AML-193 (cell line): Measurements from ENCODE around the gene UBE2J2.
A peak's percentile ranks its signal among the peaks of the same experiment; 100 is the strongest.

ENCODE experiments used
- DNase-seq, 2 experiments: peaks; one replicate each; lab custom pipeline; 2025; lab: John Stamatoyannopoulos, UW

Gene UBE2J2

GRCh38 chr1:1226566-1227362, 46.9 kb downstream of the UBE2J2 start:
- DNase-seq: no peak

DNA sequence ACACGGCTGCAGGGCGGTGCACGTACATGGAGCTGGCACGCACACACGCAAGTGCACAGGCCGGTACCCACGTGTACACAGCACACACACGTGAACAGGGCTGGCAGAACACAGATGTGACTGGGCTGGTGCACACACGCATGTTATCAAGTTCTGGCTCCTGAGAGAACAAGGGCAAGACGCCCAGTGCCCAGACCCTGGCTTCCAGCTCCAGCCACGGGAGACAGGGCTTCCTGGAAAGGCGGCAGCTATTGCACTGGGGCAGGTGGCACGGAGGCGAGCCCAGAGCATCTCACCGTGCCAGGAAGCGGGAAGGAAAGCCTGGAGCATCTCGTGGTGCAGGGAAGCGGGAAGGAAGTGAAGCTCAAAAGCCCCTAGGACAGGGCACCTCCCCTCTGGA, 47.7 kb downstream of the UBE2J2 start:
- DNase-seq: no peak

GRCh38 chr1:1225238-1225845, 48.3 kb downstream of the UBE2J2 start:
- DNase-seq: no peak

DNA sequence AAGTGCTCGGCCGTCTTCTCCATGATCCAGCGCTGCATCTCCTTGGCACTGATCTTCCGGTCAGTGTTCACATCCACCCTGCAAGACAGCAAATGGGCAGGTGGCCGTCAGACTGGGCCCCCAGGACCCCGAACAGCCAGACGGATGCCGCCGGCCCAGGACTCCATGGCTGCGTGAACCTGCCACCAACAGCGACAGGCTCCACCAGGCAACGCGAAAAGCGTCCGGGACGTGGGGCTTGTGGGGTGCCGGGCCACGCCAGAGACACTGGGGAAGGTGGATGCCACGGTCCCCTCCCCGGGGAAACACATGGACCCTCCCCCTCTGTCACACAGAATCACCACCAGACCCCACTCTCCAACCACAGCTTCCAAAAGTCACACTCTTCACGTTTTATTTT, 49.8 kb downstream of the UBE2J2 start:
- DNase-seq: no peak

DNA sequence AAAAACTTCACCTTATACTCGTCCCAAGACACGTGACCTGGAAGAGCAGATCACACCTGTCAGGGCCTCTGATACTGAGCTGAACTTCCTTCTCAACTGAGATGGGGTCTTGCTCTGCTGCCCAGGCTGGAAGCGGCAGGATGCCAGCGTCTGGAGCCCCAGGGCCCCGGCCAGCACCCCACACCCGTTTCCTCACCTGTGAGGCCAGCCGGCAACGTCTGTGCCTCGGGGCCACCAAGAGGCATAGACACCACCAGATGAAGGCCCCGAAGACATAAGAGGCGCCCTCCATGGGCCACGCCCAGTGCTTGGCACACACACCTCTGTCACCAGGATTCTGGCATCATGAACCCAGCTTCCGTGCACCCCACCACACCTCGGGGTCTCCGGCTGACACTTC, 50.3 kb downstream of the UBE2J2 start:
- DNase-seq: no peak

GRCh38 chr1:1222575-1223225, 51.0 kb downstream of the UBE2J2 start:
- no peak for DNase-seq

- DNase-seq: no peak
Measured at GRCh38 chr1:1221887-1222574, 51.6 kb downstream of the UBE2J2 start.

GRCh38 chr1:1220197-1220596, 53.5 kb downstream of the UBE2J2 start:
- no peak for DNase-seq

DNA sequence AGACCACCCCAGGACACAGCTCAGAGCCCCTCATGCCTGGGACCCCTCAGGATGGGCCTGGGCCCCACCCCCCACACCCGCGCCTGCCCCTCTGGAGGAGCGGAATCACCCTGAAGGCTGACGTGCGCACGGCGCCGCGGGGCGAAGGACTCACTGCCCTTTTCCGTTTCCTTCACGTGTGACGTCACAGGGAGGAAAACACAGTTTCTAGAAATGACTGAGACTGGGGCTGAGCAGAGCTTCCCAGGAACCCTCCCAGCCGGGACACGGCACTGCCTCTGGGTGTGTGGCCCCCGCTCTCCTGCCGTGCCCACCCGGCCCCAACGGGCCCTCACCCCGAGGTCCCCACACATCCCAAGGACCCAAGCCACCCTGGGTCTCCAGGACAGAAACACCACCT, 54.3 kb downstream of the UBE2J2 start:
- DNase-seq: no peak

DNA sequence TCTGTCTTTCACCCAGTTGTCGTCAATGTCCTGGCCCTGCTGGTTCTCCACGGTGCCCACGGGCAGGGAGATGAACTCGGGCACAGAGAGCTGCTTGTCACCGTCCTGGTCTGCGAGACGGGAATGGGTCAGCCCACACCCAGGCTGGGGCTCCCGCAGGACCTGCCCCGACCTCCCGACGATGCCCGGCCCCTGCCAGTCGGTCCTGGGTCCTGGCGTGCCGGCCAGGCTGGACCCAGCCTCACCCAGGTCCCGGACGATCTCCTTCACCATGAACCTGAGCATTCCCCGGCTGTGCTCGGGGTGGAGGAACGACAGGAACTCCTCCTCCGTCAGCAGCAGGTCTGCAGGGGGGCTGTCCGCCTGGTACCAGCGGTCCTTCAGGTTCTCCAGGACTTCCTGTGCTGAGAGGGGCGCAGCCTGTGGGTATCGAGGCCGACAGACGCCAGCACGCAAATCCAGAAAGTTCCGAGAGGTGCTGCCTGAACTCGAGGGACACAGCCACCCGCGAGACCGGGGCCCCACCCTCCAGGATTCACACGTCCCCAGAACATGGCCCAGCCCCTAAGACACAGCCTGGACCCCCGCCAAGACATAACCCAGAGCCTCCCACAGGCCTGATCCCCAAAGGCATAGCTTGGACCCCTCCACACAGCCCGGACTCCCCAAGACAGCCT, 55.0 kb downstream of the UBE2J2 start:
- no peak for DNase-seq

- DNase-seq: no peak
Measured at GRCh38 chr1:1217621-1218523, 55.8 kb downstream of the UBE2J2 start.

DNA sequence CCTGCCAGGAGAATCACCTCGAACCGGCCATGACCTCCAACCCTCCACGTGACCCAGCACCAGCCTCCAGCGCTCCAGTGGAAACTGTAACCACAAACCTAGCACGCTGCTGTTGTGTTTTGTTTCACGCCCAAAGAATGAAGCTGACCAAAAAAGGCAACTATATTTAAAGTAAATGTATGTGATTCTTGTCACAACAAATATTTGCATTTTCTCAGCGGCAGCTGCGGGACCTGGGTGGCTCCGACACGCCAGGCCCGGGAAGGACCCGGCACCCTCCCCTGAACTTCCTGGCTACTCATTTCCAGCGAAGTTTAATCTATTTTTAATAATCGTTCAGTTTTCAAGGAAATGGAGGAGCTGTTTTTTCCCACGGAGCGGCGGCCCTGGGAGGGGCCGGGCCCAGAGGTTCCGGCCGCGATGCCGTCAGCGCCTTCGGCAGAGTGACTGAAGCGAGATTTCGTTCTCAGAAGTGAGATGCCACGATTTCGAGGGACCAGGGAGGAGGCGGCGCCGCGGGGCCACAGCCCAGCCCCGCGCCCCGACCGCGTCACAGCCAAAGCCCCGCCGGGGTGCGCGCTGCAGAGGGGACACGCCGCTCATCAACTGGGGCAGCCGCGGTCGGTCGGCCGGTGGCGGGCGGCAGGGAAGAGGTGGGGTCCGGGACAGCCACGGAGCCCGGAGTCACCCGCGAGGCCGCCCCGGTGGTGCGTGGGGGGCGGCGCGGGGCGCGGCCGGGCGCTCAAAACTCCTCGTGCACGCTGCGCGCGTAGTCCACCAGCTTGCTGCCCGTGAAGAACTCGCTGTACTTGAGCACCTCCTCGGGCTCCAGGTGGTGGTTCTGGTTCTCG, 56.7 kb downstream of the UBE2J2 start:
- DNase-seq: no peak

GRCh38 chr1:1215881-1216605, 57.6 kb downstream of the UBE2J2 start:
- no peak for DNase-seq

GRCh38 chr1:1215080-1215676, 58.5 kb downstream of the UBE2J2 start:
- no peak for DNase-seq

DNA sequence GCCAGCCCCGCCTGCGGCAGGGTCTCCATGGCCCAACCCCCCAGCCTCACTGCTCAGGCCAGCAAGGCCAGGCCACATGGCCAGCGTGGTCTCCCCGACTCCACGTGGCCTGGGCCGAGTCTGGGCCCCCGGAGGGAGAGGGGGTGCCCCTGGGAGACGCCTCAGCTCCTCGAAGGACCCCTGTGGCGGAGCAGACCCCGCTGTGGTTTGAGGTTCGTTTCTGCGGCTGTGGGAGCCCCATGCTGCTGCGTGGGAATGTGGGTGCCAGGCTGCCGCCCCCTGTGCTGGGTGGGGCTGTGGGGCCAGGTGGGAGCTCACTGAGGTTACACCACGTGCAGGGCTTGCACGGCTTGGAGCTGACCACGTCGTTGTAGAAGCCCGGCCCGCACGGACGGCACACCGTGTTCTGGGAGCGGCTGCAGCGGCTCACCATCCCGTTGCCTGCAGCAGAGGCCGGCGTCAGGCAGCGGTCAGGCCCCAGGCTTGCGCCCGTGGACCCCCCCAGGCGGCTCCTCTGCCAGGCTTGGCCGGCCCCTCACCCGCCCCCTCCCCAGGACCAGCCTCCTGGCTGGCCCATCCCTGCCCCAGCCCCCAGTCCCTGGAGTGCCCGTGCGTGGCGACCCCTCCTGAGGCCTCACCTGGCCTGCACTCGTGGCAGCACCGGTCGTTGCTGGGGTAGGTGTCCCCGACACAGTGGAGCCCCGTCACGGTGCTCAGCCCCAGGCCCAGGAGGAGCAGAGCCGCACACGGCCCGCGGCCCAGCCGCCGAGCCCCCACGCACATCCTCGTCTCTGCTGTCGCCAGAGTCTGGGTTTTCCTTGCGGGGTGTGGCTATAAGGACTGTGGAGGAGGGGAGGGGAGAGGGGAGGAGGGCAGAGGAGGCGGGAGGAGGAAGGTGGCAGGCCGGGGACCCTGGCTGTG, 60.0 kb downstream of the UBE2J2 start, which contains the start of gene TNFRSF4:
Gene TNFRSF4, minus strand, starts transcription at position 809 of the 921 bp plus-strand sequence. Its CDS starts 26 bp downstream, at position 783.
- no peak for DNase-seq

GRCh38 chr1:1212780-1213344, 60.8 kb downstream of the UBE2J2 start:
- DNase-seq: peak; percentile 53 to 65
